ENCODE data around the gene AKIRIN2. TPM values are rescaled to one million over a fixed set of nuclear protein-coding genes. Genes with fewer than 3 reads are reported as not detected.

The AKIRIN2 gene
- total and polyA plus RNA-seq, 10 of the 15 experiments (the other 5 are each of a cell fraction or from before 2014, with no cell fraction given), result 12.7 to 82.2 (median 42.6) TPM

DNA sequence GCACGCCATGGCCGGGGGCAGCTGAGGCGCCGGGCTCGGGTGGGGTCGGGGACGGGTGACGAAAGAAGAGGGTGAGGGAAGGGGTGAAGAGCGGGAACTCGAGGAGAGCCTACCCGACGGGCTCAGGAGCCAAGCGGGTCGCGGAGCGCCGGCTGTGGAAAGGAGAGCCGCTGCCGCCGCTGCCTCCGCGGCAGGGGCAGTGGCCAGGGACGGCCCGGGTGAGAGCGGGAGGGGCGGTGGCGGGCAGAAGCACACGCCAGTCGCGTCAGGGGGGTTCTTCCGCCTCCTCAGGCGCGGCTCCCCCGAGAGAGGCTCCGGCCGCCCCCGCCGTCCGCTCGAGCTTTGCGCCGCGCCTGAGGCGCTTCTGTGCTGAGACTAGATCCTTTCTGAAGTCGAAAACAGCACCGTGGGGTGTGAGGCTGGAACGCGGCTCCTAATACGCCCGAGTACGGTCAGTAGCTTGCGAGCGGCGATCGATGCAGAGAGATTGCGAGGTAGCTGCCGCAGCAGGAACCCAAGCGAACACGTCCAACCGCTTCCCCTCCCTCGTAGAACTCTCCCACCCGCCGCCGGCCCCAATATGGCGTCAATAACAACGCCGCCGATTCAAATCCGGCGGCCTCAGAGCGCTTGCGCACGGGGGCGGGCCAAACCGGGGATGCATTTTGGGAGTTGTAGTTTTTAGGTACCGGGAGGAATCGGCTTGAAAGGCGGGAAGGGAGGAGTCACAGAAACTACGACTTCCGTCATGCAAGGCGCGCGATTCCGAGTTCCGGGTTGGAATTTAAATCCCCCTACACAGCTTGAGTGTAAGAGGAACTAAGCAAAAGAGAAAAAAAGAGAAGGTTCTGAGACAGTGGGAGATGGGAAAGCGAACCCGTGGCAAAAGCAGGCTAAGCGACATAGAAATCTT lies at the start of gene AKIRIN2 (continued):
- TF ChIP-seq, protein P1, sequence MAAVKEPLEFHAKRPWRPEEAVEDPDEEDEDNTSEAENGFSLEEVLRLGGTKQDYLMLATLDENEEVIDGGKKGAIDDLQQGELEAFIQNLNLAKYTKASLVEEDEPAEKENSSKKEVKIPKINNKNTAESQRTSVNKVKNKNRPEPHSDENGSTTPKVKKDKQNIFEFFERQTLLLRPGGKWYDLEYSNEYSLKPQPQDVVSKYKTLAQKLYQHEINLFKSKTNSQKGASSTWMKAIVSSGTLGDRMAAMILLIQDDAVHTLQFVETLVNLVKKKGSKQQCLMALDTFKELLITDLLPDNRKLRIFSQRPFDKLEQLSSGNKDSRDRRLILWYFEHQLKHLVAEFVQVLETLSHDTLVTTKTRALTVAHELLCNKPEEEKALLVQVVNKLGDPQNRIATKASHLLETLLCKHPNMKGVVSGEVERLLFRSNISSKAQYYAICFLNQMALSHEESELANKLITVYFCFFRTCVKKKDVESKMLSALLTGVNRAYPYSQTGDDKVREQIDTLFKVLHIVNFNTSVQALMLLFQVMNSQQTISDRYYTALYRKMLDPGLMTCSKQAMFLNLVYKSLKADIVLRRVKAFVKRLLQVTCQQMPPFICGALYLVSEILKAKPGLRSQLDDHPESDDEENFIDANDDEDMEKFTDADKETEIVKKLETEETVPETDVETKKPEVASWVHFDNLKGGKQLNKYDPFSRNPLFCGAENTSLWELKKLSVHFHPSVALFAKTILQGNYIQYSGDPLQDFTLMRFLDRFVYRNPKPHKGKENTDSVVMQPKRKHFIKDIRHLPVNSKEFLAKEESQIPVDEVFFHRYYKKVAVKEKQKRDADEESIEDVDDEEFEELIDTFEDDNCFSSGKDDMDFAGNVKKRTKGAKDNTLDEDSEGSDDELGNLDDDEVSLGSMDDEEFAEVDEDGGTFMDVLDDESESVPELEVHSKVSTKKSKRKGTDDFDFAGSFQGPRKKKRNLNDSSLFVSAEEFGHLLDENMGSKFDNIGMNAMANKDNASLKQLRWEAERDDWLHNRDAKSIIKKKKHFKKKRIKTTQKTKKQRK (IDR thresholded peaks at IDR 0.05; ENCODE audit: low read depth, low read length), result no peak
- TF ChIP-seq CHD2 (IDR thresholded peaks at IDR 0.05; ENCODE audit: borderline replicate concordance, low read depth, low read length) (0 out of 2 replicates have a peak, but pooled peaks have one; percentile 23), KLF5 (IDR thresholded peaks at IDR 0.05; ENCODE audit: partially characterized antibody) (peak; percentile 10), RELA (IDR thresholded peaks at IDR 0.05; ENCODE audit: borderline replicate concordance, partially characterized antibody) (peak; percentile 71), ZNF24 (IDR thresholded peaks at IDR 0.05) (0 out of 2 replicates have a peak, but pooled peaks have one; percentile 51), NBN (IDR thresholded peaks at IDR 0.05) (peak; percentile 94), ASH2L (IDR thresholded peaks at IDR 0.05; ENCODE audit: borderline replicate concordance, low read depth) (no peak), RB1 (IDR thresholded peaks at IDR 0.05; ENCODE audit: borderline replicate concordance) (peak; percentile 85; the same call in 1 of the 2 replicates), SRF (IDR thresholded peaks at IDR 0.05; ENCODE audit: low read depth in 2 of 2, low read length in 2 of 2) (peak; percentile 28 to 62; a peak in 2 of 4 replicates), BHLHE40 (IDR thresholded peaks at IDR 0.05; ENCODE audit: borderline replicate concordance in 1 of 2, low read depth in 2 of 2, low read length in 1 of 2) (peak; percentile 14 to 81; a peak in 3 of 4 replicates)
- TF ChIP-seq, protein P2, sequence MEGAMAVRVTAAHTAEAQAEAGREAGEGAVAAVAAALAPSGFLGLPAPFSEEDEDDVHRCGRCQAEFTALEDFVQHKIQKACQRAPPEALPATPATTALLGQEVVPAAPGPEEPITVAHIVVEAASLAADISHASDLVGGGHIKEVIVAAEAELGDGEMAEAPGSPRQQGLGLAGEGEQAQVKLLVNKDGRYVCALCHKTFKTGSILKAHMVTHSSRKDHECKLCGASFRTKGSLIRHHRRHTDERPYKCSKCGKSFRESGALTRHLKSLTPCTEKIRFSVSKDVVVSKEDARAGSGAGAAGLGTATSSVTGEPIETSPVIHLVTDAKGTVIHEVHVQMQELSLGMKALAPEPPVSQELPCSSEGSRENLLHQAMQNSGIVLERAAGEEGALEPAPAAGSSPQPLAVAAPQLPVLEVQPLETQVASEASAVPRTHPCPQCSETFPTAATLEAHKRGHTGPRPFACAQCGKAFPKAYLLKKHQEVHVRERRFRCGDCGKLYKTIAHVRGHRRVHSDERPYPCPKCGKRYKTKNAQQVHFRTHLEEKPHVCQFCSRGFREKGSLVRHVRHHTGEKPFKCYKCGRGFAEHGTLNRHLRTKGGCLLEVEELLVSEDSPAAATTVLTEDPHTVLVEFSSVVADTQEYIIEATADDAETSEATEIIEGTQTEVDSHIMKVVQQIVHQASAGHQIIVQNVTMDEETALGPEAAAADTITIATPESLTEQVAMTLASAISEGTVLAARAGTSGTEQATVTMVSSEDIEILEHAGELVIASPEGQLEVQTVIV (IDR thresholded peaks at IDR 0.05; ENCODE audit: borderline replicate concordance, partially characterized antibody), result peak; percentile 89
- TF ChIP-seq, protein P3, sequence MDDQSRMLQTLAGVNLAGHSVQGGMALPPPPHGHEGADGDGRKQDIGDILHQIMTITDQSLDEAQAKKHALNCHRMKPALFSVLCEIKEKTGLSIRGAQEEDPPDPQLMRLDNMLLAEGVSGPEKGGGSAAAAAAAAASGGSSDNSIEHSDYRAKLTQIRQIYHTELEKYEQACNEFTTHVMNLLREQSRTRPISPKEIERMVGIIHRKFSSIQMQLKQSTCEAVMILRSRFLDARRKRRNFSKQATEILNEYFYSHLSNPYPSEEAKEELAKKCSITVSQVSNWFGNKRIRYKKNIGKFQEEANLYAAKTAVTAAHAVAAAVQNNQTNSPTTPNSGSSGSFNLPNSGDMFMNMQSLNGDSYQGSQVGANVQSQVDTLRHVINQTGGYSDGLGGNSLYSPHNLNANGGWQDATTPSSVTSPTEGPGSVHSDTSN (IDR thresholded peaks at IDR 0.05; ENCODE audit: insufficient replicate concordance, low read depth, low read length), result no peak
- TF ChIP-seq, protein P4, sequence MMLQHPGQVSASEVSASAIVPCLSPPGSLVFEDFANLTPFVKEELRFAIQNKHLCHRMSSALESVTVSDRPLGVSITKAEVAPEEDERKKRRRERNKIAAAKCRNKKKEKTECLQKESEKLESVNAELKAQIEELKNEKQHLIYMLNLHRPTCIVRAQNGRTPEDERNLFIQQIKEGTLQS (IDR thresholded peaks at IDR 0.05; ENCODE audit: borderline replicate concordance, extremely low read depth, low read depth, low read length), result peak; percentile 48; the same call in 1 of the 2 replicates
- TF ChIP-seq, protein P5, sequence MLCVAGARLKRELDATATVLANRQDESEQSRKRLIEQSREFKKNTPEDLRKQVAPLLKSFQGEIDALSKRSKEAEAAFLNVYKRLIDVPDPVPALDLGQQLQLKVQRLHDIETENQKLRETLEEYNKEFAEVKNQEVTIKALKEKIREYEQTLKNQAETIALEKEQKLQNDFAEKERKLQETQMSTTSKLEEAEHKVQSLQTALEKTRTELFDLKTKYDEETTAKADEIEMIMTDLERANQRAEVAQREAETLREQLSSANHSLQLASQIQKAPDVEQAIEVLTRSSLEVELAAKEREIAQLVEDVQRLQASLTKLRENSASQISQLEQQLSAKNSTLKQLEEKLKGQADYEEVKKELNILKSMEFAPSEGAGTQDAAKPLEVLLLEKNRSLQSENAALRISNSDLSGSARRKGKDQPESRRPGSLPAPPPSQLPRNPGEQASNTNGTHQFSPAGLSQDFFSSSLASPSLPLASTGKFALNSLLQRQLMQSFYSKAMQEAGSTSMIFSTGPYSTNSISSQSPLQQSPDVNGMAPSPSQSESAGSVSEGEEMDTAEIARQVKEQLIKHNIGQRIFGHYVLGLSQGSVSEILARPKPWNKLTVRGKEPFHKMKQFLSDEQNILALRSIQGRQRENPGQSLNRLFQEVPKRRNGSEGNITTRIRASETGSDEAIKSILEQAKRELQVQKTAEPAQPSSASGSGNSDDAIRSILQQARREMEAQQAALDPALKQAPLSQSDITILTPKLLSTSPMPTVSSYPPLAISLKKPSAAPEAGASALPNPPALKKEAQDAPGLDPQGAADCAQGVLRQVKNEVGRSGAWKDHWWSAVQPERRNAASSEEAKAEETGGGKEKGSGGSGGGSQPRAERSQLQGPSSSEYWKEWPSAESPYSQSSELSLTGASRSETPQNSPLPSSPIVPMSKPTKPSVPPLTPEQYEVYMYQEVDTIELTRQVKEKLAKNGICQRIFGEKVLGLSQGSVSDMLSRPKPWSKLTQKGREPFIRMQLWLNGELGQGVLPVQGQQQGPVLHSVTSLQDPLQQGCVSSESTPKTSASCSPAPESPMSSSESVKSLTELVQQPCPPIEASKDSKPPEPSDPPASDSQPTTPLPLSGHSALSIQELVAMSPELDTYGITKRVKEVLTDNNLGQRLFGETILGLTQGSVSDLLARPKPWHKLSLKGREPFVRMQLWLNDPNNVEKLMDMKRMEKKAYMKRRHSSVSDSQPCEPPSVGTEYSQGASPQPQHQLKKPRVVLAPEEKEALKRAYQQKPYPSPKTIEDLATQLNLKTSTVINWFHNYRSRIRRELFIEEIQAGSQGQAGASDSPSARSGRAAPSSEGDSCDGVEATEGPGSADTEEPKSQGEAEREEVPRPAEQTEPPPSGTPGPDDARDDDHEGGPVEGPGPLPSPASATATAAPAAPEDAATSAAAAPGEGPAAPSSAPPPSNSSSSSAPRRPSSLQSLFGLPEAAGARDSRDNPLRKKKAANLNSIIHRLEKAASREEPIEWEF (IDR thresholded peaks at IDR 0.05; ENCODE audit: insufficient replicate concordance, low read depth, low read length), result no peak

Data from GM12878 (cell line).